ENCODE data around the gene NFAT5.

The NFAT5 gene

DNA sequence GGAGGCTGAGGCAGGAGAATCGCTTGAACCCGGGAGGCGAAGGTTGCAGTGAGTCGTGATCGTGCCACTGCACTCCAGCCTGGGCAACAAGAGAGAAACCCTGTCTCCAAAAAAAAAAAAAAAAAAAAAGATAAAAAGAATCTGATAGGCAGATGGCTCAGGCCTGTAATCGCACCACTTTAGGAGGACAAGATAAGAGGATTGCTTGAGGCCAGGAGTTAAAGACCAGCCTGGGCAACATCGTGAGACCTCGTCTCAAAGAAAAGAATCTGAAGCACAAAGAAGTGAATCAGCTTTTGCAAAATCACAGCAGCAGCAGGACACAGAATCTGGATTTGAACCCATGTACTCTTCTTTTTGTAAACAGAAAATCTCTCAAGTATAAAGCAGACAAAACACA lies 181.3 kb downstream of the NFAT5 start:
- no peak for TF ChIP-seq CTCF (IDR thresholded peaks at IDR 0.05; ENCODE audit: low read depth, low read length, missing control alignments)
- no peak overlapping the region for H3K4me3 ChIP-seq (ENCODE audit: low read depth, low read length)
- H3K27ac ChIP-seq, result no peak overlapping the region
- peaks cover 88% of the 10 kb centered on the region for H3K36me3 ChIP-seq (replicated peaks)
- no peak for DNase-seq
- in situ Hi-C loops (cut with HindIII; ENCODE audit: low pct_ligation_motif_present, low sequenced_read_pairs), result no loop called here
- no peaks in the 10 kb centered on the region for H3K27me3 ChIP-seq (replicated peaks)

DNA sequence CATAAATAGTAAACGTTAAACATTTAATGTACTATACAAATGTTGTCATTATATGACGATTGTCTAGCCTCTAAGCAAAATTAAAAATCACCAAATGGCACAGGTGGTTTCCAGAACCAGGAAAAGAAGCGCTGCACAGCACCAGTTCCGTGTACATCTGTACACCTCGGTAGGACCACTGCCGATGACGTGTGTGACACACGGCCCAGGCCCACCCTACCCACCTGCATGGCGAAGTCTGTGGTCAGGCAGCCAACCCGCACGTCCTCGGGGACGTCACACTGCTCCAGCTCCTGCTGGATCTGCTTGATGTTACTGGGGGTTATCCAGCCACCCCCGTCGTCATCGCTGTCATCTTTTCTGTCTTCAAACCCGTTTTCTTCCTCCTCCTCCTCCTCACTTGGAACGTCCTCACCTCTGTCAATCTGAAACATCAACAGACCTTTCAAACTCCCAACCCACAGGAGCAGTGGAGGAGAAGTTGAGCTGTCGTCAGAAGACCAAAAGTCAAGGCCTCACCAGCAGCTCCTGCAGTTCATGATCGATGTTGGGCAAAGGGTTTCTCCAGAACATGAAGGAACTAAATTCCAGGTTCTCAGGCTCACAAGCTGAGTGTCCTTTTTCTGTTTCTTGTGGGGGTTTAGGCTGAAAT lies 183.1 kb downstream of the NFAT5 start:
- TF ChIP-seq CTCF (IDR thresholded peaks at IDR 0.05; ENCODE audit: low read depth, low read length, missing control alignments), result no peak
- H3K27ac ChIP-seq, result no peak overlapping the region
- DNase-seq, result no peak
- H3K27me3 ChIP-seq (replicated peaks), result no peaks in the 10 kb centered on the region
- no peak overlapping the region for H3K4me3 ChIP-seq (ENCODE audit: low read depth, low read length)
- in situ Hi-C loops (cut with HindIII; ENCODE audit: low pct_ligation_motif_present, low sequenced_read_pairs), result no loop called here
- H3K36me3 ChIP-seq (replicated peaks), result peaks cover 75% of the 10 kb centered on the region

- Histone ChIP-seq H3K27ac (peak overlapping the region; percentile 57), H3K4me3 (ENCODE audit: low read depth, low read length) (peak overlapping the region; percentile 99), H3K27me3 (replicated peaks) (no peaks in the 10 kb centered on the region), H3K36me3 (replicated peaks) (peaks cover 25% of the 10 kb centered on the region)
- in situ Hi-C loops (cut with HindIII; ENCODE audit: low pct_ligation_motif_present, low sequenced_read_pairs), result no loop called here
- TF ChIP-seq CTCF (IDR thresholded peaks at IDR 0.05; ENCODE audit: low read depth, low read length, missing control alignments), result no peak
- DNase-seq, result no peak
Observed at GRCh38 chr16:69754143-69754468, 188.3 kb downstream of the NFAT5 start.
